ENCODE data around the gene REX1BD. TPM values are rescaled to one million over a fixed set of nuclear protein-coding genes. Genes with fewer than 3 reads are reported as not detected.

The REX1BD gene
- total RNA-seq, 1 experiment from 2014 or later, result 39.9 TPM

DNA sequence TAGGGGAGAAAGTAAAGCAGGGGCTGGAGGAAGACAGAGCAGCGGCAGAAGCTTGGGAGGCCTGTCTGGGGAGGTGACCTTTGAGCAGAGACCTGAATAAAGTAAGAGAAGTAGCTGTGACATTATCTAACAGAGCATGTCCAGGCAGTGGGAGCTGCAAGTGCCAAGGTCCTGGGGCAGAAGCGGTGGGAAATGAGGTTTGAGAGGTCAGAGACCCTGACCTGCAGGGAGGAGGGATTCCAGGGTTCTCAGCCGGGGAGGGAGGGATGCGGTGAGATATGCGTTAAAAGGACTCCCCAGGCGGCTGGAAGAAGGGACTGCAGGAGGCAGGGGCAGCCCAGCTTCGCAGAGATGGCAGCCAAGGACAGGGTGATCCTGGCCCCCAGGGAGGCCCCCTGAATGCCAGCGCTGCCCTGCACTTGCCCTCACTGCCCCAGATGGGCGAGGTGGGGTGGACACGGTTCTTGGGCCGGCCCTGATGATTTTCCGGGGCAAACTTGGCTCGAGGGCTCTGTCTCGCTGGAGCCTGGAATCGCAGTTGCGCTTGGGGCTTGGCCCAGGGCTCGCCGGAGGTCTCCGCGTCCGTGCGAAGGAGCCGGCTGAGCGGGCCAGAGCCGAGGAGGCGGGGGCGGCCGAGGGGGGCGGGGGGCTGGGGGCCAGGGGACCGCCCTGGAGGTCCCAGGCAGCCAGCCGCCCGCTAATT is 14.8 kb downstream of the REX1BD start:
- TF ChIP-seq, protein P1, sequence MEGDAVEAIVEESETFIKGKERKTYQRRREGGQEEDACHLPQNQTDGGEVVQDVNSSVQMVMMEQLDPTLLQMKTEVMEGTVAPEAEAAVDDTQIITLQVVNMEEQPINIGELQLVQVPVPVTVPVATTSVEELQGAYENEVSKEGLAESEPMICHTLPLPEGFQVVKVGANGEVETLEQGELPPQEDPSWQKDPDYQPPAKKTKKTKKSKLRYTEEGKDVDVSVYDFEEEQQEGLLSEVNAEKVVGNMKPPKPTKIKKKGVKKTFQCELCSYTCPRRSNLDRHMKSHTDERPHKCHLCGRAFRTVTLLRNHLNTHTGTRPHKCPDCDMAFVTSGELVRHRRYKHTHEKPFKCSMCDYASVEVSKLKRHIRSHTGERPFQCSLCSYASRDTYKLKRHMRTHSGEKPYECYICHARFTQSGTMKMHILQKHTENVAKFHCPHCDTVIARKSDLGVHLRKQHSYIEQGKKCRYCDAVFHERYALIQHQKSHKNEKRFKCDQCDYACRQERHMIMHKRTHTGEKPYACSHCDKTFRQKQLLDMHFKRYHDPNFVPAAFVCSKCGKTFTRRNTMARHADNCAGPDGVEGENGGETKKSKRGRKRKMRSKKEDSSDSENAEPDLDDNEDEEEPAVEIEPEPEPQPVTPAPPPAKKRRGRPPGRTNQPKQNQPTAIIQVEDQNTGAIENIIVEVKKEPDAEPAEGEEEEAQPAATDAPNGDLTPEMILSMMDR (IDR thresholded peaks at IDR 0.05; ENCODE audit: unreplicated experiment), result no peak
- peaks cover 45% of the 10 kb centered on the region for H3K27me3 Mint-ChIP-seq (ENCODE audit: unreplicated experiment)
- no TSS peak for BruUV-seq (replicated peaks)
- peak overlapping the region; percentile 27 for H3K27ac Mint-ChIP-seq (ENCODE audit: unreplicated experiment)
- CTCF ChIA-PET, result no interaction called here
- H3K4me3 Mint-ChIP-seq (ENCODE audit: low read depth, unreplicated experiment), result no peak overlapping the region
- DNase-seq, result no peak
- intact Hi-C loops (cut with micrococcal nuclease; ENCODE audit: unreplicated experiment), result no loop called here
- no peaks in the 10 kb centered on the region for H3K9me3 Mint-ChIP-seq (ENCODE audit: low read depth, unreplicated experiment)
- no peaks in the 10 kb centered on the region for H3K4me1 Mint-ChIP-seq (ENCODE audit: low read depth, unreplicated experiment)
- peaks cover 3% of the 10 kb centered on the region for H3K36me3 Mint-ChIP-seq (ENCODE audit: insufficient read depth, unreplicated experiment)

GRCh38 chr19:18603958-18604819 is 15.6 kb downstream of the REX1BD start:
- no TSS peak for BruUV-seq (replicated peaks)
- H3K27me3 Mint-ChIP-seq (ENCODE audit: unreplicated experiment), result peaks cover 53% of the 10 kb centered on the region
- no peaks in the 10 kb centered on the region for H3K9me3 Mint-ChIP-seq (ENCODE audit: low read depth, unreplicated experiment)
- H3K4me3 Mint-ChIP-seq (ENCODE audit: low read depth, unreplicated experiment), result no peak overlapping the region
- no peaks in the 10 kb centered on the region for H3K4me1 Mint-ChIP-seq (ENCODE audit: low read depth, unreplicated experiment)
- intact Hi-C loops (cut with micrococcal nuclease; ENCODE audit: unreplicated experiment), result no loop called here
- no peak overlapping the region for H3K27ac Mint-ChIP-seq (ENCODE audit: unreplicated experiment)
- peaks cover 3% of the 10 kb centered on the region for H3K36me3 Mint-ChIP-seq (ENCODE audit: insufficient read depth, unreplicated experiment)
- TF ChIP-seq, protein P1 (IDR thresholded peaks at IDR 0.05; ENCODE audit: unreplicated experiment), result no peak
- CTCF ChIA-PET, result no interaction called here
- DNase-seq, result no peak

DNA sequence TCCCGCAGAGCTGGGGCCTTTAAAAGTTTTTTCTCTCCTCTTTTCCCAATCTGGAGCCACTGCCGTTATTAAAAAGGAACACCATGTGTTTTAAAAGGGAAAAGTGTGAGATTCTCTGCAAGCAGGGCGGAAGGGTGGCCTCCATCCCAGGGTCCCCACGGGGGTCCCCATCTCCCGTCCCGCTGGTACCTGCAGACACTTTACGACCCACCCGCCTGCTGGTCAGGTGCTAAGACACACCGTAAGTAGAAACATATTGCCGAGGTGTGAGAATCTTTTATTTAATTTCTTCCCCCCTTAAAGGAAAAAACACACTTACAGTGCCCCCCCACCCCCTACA is 16.2 kb downstream of the REX1BD start:
- TF ChIP-seq, protein P1 (IDR thresholded peaks at IDR 0.05; ENCODE audit: unreplicated experiment), result no peak
- DNase-seq, result no peak
- H3K27ac Mint-ChIP-seq (ENCODE audit: unreplicated experiment), result no peak overlapping the region
- intact Hi-C loops (cut with micrococcal nuclease; ENCODE audit: unreplicated experiment), result no loop called here
- no TSS peak for BruUV-seq (replicated peaks)
- peak overlapping the region; percentile 53 for H3K4me3 Mint-ChIP-seq (ENCODE audit: low read depth, unreplicated experiment)
- H3K4me1 Mint-ChIP-seq (ENCODE audit: low read depth, unreplicated experiment), result no peaks in the 10 kb centered on the region
- H3K27me3 Mint-ChIP-seq (ENCODE audit: unreplicated experiment), result peaks cover 59% of the 10 kb centered on the region
- H3K36me3 Mint-ChIP-seq (ENCODE audit: insufficient read depth, unreplicated experiment), result peaks cover 3% of the 10 kb centered on the region
- CTCF ChIA-PET, result no interaction called here
- no peaks in the 10 kb centered on the region for H3K9me3 Mint-ChIP-seq (ENCODE audit: low read depth, unreplicated experiment)

- Mint-ChIP-seq H3K36me3 (ENCODE audit: insufficient read depth, unreplicated experiment) (peaks cover 3% of the 10 kb centered on the region), H3K4me3 (ENCODE audit: low read depth, unreplicated experiment) (peak overlapping the region; percentile 53), H3K4me1 (ENCODE audit: low read depth, unreplicated experiment) (no peaks in the 10 kb centered on the region), H3K9me3 (ENCODE audit: low read depth, unreplicated experiment) (no peaks in the 10 kb centered on the region), H3K27ac (ENCODE audit: unreplicated experiment) (no peak overlapping the region), H3K27me3 (ENCODE audit: unreplicated experiment) (peaks cover 61% of the 10 kb centered on the region)
- TF ChIP-seq, protein P1 (IDR thresholded peaks at IDR 0.05; ENCODE audit: unreplicated experiment), result no peak
- no peak for DNase-seq
- BruUV-seq (replicated peaks), result no TSS peak
- intact Hi-C loops (cut with micrococcal nuclease; ENCODE audit: unreplicated experiment), result no loop called here
- CTCF ChIA-PET, result no interaction called here
These were observed 16.6 kb downstream of the REX1BD start for GRCh38 chr19:18605196-18605545.

All from Calu3 (cell line).